B cell (primary cell): ENCODE results near the gene MAGIX. TPM values are rescaled to one million over a fixed set of nuclear protein-coding genes. Genes with fewer than 3 reads are reported as not detected.

ENCODE experiments used
- ATAC-seq: fragments of 200-7000 bp; cut with Tn5 transposase; one replicate; pipeline ENCODE4 v1.10.0; 2021; ENCODE audit warnings: low read depth, mild to moderate bottlenecking, moderate number of reproducible peaks, moderate library complexity
- CTCF ChIA-PET: fragments of 350-600 bp; sonication (Branson Sonifier 250); formaldehyde crosslinking; loops from one replicate; lab custom pipeline; 2021; ENCODE audit warnings: antibody characterized with exemption, inconsistent platforms; lab: Charles Lee
- POLR2A ChIA-PET: fragments of 350-600 bp; sonication (Branson Sonifier 250); formaldehyde crosslinking; loops from one replicate; lab custom pipeline; 2021; ENCODE audit warnings: antibody characterized with exemption; lab: Charles Lee
- DNase-seq: peaks from one replicate; pipeline ENCODE4 v3.0.0; 2013
- H2AFZ ChIP-seq: 2 replicates; pipeline ENCODE4 v1.6.1; 2012; ENCODE audit warnings: mild to moderate bottlenecking, low read depth, low read length; ENCODE audit not compliant: insufficient read depth, poor library complexity, severe bottlenecking
- H3K27ac ChIP-seq, 2 donors: 1 replicate in 1 of 2; 2 replicates in 1 of 2; pipeline ENCODE4 v1.5.1; 2012 to 2013; ENCODE audit warnings: low read length in 2 of 2, mild to moderate bottlenecking in 2 of 2, moderate library complexity in 1 of 2
- H3K27me3 ChIP-seq, 4 experiments: fragments of 200-600 bp in 1 of 4; sonication (generic) in 1 of 4; replicated peaks in 1 of 4; 1 replicate in 2 of 4; 2 replicates in 2 of 4; pipeline versions ENCODE4 v1.6.1 to v1.7.0; 2013 to 2016; ENCODE audit warnings: low read length in 3 of 4, mild to moderate bottlenecking in 2 of 4, mixed read lengths in 1 of 4, moderate library complexity in 1 of 4; ENCODE audit not compliant: insufficient read depth in 4 of 4, control insufficient read depth in 3 of 4; ENCODE audit errors: control extremely low read depth in 1 of 4
- H3K36me3 ChIP-seq, 2 experiments: replicated peaks in 1 of 2; 1 replicate in 1 of 2; 2 replicates in 1 of 2; pipeline versions ENCODE4 v1.6.1 to v1.7.1; 2013; ENCODE audit warnings: low read length in 1 of 2; ENCODE audit not compliant: insufficient read depth in 2 of 2, control insufficient read depth in 1 of 2; ENCODE audit errors: control extremely low read depth in 1 of 2, extremely low read depth in 1 of 2
- H3K4me1 ChIP-seq, 2 donors: fragments of 200-600 bp in 1 of 2; sonication (generic) in 1 of 2; 1 replicate in 1 of 2; 2 replicates in 1 of 2; pipeline versions ENCODE4 v1.5.1 to v1.6.1; 2013 to 2017; ENCODE audit warnings: low read length in 2 of 2; ENCODE audit not compliant: control insufficient read depth in 2 of 2, insufficient read depth in 2 of 2
- H3K4me2 ChIP-seq: replicated peaks from 2 replicates; pipeline ENCODE3; 2012; ENCODE audit warnings: mild to moderate bottlenecking, low read depth, low read length; ENCODE audit not compliant: poor library complexity, severe bottlenecking
- H3K4me3 ChIP-seq, 5 experiments: fragments of 200-600 bp in 1 of 5; sonication (generic) in 1 of 5; 1 replicate in 3 of 5; 2 replicates in 2 of 5; pipeline versions ENCODE4 v1.5.1 to v1.7.0; 2011 to 2016; ENCODE audit warnings: low read length in 4 of 5, mild to moderate bottlenecking in 4 of 5, low read depth in 2 of 5, control low read depth in 1 of 5, moderate library complexity in 1 of 5; ENCODE audit not compliant: insufficient read depth in 1 of 5; ENCODE audit errors: control extremely low read depth in 1 of 5, extremely low read depth in 1 of 5
- H3K79me2 ChIP-seq: fragments of 200-600 bp; sonication (generic); one replicate; pipeline ENCODE4 v1.6.0; 2016; ENCODE audit warnings: low read length; ENCODE audit not compliant: control insufficient read depth, insufficient read depth
- H3K9ac ChIP-seq: fragments of 200-600 bp; sonication (generic); 2 replicates; pipeline ENCODE4 v1.6.1; 2017; ENCODE audit warnings: mild to moderate bottlenecking, low read length, moderate library complexity
- H3K9me3 ChIP-seq, 3 donors: one replicate each; pipeline versions ENCODE4 v1.6.1 to v1.7.1; 2013; ENCODE audit warnings: low read length in 2 of 3; ENCODE audit not compliant: control insufficient read depth in 2 of 3, insufficient read depth in 1 of 3; ENCODE audit errors: control extremely low read depth in 1 of 3
- H4K20me1 ChIP-seq: 2 replicates; pipeline ENCODE4 v1.6.0; 2012; ENCODE audit warnings: mild to moderate bottlenecking, low read length; ENCODE audit not compliant: insufficient read depth, control insufficient read depth, poor library complexity, severe bottlenecking
- H3K27ac Mint-ChIP-seq: one replicate; pipeline ENCODE4 v1.8.0; 2021; ENCODE audit warnings: mixed read lengths
- H3K27me3 Mint-ChIP-seq: one replicate; pipeline ENCODE4 v1.8.0; 2021; ENCODE audit warnings: mixed read lengths
- H3K4me1 Mint-ChIP-seq: one replicate; pipeline ENCODE4 v1.8.0; 2021; ENCODE audit warnings: mixed read lengths
- H3K4me3 Mint-ChIP-seq: one replicate; pipeline ENCODE4 v1.8.0; 2021; ENCODE audit warnings: mixed read lengths
- H3K9me3 Mint-ChIP-seq: one replicate; pipeline ENCODE4 v1.8.0; 2022; ENCODE audit warnings: mixed read lengths; ENCODE audit not compliant: insufficient read depth
- CTCF ChIP-seq: fragments of 200-600 bp; IDR thresholded peaks from one replicate; pipeline ENCODE4 v1.8.0; 2022; ENCODE audit warnings: antibody characterized with exemption, mild to moderate bottlenecking
- EZH2 ChIP-seq: IDR thresholded peaks from 2 replicates; pipeline ENCODE4 v1.6.1; 2012; ENCODE audit warnings: borderline replicate concordance, low read depth, mild to moderate bottlenecking, moderate library complexity, low read length; ENCODE audit not compliant: insufficient read depth, poor library complexity, severe bottlenecking
- WGBS: methylation state at CpG from one replicate; pipeline ENCODE4 v1.1.5; 2013; ENCODE audit warnings: missing lambda C conversion rate; ENCODE audit not compliant: insufficient coverage; 5-methylcytosine and 5-hydroxymethylcytosine counted together
- intact Hi-C: fragments of 100-400 bp; cut with micrococcal nuclease; formaldehyde crosslinking; loops from one replicate; pipeline ENCODE4 v1.10.0; 2022
- polyA plus RNA-seq: library from polyadenylated mRNA; depleted of rRNA; stranded (reverse); fragments of >200 nt; gene quantifications from 2 replicates; pipeline ENCODE4 v1.2.3, GENCODE V29; 2012
- total RNA-seq, 2 donors: library from RNA; stranded (reverse); fragments of 120-200 nt in 1 of 2; gene quantifications; 1 replicate in 1 of 2; 2 replicates in 1 of 2; pipeline versions ENCODE4 v1.2.3 to v1.2.4, GENCODE V29; 2013 to 2022

The MAGIX gene
- total and polyA plus RNA-seq, 2 donors (not counting 1 experiment from before 2014, with no cell fraction given) = 1.2 to 2.4 TPM

GRCh38 chrX:49166914-49167739 lies 4.6 kb downstream of the MAGIX start:
- TF ChIP-seq EZH2 = no peak
- no peak for TF ChIP-seq CTCF
- WGBS = 1% methylated on average over 20 of the region's 35 CpGs
- no peaks in the 10 kb centered on the region for H3K36me3 ChIP-seq
- H4K20me1 ChIP-seq = no peaks in the 10 kb centered on the region
- ATAC-seq = peak; percentile 22
- H3K27ac ChIP-seq = peak overlapping the region; percentile 71 to 75
- H3K4me2 ChIP-seq = peak overlapping the region; percentile 87
- Mint-ChIP-seq H3K9me3 (no peaks in the 10 kb centered on the region), H3K27me3 (no peaks in the 10 kb centered on the region), H3K4me3 (peak overlapping the region; percentile 89), H3K4me1 (peaks cover 32% of the 10 kb centered on the region), H3K27ac (peak overlapping the region; percentile 92)
- H2AFZ ChIP-seq = peak overlapping the region; percentile 13
- no peaks in the 10 kb centered on the region for H3K9me3 ChIP-seq
- H3K4me3 ChIP-seq = peak overlapping the region; percentile 43 to 65 (median 50)
- no peaks in the 10 kb centered on the region for H3K79me2 ChIP-seq
- H3K27me3 ChIP-seq = no peaks in the 10 kb centered on the region
- peak; percentile 76 for DNase-seq
- ChIA-PET POLR2A (interaction anchor here (0.8 to 2.6 kb wide), 8 partner anchors 11 to 230 kb away, joined by 3 to 12 read pairs (median 3); partner anchors contain the start of genes GPKOW, OTUD5 and WDR45), CTCF (interaction anchor here (0.7 to 2.2 kb wide), 14 partner anchors 10 to 755 kb away, joined by 3 to 13 read pairs (median 4); partner anchors contain the start of genes CCDC22 and CLCN5)
- peaks cover 9 to 49% of the 10 kb centered on the region in 2 donors for H3K4me1 ChIP-seq
- intact Hi-C loops = loop anchor here (1.0 to 5.0 kb wide), 6 partner anchors 17 to 230 kb away; partner anchors contain the start of genes GPKOW, PPP1R3F and TFE3
- H3K9ac ChIP-seq = peak overlapping the region; percentile 65
